Measurements from ENCODE around the gene PCDH15.
"Not testable (repeated sequence)": the region's sequence is repeated elsewhere in the genome, so short reads cannot be mapped to it uniquely, and the experiment has no call there.

Gene PCDH15

DNA sequence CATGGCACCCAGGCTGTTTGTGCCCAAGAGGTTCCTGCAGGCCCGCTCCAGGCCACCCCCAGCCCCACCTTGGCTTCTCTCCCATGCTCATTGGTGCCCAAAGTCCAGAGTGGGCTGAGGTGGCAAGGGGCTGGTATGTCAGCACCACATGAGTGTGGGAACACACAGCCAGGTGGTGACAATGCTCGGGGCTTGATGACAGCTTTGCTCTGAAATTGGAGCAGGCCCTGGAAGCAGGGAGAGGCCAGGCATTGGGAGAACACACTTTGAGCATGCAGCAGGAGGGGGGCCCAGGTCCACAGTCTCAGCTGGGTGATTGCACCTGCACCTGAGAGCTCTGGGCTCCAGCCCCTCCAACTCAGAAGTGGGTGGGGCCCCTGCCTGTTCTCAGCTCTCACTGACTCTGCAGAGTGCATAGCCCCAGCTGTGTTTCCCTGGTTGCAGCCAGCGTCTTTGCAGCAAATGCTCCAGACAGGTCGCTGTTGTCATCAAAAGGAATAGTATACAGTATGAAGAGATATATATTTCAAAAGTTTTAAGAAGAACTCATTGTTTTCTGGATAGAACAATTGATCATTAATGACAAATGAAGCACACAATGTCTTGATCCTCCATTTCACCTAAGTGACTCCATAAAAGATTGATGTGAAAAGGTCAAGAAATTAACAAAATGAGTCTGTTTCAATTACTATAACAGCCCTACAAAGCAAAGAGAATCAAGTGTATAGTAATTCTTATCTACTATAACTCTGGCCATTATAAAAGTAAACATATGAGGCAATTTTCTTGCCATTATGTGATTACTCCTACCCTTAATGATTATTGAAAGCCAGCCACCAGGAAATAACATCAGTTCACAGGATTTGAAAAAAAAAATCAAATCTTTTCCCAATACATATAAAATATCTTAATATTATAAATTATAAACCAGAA, 848.1 kb downstream of the PCDH15 start:
- no peak for DNase-seq

DNA sequence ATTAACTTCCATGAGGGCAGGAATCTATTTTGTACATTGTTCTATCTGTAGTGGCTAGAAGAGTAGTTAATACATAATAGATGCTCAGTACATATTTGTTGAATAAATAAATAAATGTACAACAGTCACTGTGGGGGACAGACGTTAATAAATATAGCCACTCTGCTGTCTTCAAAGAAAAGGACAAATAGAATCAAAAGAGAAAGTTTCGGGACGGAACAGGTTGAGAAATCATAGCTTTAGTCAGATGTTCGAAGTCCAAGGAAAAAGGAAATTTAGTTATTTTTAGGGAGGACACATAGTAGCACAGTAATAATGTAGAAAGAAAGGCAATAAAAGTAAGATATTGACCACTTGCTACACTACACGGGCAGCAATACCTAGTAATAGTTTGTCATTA, 861.4 kb downstream of the PCDH15 start:
- DNase-seq, result no peak

DNA sequence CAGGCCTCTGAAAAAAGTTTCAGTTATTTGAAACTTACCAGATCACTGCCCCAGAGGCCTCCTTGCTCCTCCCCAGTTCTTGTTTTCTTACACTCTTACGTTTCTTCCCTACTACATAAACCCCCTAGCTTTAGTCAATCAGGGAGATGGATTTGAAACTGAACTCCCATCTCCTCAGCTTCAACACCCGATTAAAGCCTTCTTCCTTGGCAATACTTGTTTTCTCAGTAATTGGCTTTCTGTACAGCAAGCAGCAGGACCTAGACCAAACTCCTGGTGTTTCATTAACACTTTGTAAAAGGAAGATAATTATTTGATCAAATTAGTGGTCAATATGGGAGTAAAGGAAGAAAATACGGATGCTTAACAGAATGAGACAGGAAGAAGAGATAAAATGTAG, 870.4 kb downstream of the PCDH15 start:
- DNase-seq, result no peak

DNA sequence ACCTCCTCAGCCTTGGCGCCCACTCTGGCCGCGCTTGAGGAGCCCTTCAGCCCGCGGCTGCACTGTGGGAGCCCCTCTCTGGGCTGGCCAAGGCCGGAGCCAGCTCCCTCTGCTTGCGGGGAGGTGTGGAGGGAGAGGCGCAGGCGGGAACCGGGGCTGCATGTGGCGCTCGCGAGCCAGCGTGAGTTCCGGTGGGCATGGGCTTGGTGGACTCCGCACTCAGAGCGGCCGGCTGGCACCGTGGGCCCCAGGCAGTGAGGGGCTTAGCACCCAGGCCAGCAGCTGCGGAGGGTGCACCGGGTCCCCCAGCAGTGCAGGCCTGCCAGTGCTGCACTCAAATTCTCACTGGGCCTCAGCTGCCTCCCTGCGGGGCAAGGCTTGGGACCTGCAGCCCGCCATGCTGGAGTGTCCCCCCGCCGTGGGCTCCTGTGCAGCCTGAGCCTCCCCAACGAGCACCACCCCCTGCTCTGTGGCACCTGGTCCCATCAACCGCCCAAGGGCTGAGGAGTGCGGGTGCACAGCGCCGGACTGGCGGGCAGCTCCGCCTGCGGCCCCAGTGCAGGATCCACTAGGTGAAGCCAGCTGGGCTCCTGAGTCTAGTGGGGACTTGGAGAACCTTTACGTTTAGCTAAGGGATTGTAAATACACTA, 876.9 kb downstream of the PCDH15 start:
- DNase-seq, result not testable (repeated sequence)

DNA sequence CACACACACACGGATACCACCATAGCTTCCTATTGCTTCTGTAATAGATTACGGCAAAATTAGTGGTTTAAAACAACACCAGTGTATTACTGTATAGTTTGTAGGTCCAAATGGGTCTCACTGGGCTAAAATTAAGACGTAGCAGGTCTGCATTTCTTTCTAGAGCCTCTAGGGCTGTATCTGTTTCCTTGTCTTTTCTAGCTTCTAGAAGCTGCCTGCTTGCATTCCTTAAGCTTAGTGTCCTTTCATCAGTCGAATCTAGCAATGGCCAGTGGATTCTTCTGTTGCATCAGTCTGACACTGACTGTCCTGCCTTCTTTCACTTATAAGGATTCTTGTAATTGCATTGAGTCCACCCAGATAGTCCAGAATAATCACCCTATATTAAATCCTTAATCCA, 882.3 kb downstream of the PCDH15 start:
- no peak for DNase-seq

DNA sequence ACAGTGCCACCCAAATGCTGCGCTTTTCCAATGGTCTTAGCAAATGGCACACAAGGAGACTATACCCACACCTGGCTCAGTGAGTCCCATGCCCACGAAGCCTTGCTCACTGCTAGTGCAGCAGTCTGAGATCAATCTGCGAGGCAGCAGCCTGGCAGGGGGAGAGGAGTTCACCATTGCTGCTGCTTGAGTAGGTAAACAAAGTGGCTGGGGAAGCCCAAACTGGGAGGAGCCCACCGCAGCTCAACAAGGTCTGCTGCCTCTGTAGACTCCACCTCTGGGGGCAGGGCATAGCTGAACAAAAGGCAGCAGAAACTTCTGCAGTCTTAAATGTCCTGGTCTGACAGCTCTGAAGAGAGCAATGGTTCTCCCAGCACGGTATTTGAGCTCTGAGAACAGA, 891.2 kb downstream of the PCDH15 start:
- DNase-seq, result no peak

DNA sequence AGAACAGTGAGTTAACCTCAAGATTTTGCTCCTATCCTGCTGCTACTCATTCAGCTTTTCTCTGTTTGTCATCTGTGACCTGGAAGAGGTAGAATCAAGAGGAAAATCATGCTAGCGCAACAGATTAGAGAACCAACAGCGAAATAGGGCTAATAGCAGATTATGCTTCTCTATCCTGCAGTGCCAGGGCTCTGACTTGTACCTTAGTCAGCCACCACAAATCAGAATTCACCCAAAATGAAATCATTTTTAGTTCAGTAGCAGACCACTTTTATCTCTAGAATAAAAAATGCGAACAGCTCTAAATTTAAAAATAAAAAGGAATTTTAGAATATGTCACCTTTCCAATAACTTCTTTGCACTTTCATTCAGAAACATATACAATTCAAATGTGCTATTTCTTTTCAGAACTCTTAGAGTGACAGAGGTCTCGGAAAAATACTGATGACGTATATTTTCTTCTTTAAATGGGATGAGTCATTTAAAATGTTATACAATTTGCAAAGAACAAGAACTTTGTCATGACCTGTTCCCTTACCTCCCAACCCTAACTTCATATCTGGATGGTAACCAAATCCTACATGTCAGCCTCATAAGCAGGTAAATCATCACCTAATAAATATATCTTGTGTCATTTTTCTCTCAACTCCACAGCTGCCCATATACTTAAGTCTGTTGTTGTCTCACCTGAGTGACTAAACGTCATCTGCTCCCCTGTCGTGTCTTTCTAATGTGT, 896.4 kb downstream of the PCDH15 start:
- DNase-seq, result no peak

DNA sequence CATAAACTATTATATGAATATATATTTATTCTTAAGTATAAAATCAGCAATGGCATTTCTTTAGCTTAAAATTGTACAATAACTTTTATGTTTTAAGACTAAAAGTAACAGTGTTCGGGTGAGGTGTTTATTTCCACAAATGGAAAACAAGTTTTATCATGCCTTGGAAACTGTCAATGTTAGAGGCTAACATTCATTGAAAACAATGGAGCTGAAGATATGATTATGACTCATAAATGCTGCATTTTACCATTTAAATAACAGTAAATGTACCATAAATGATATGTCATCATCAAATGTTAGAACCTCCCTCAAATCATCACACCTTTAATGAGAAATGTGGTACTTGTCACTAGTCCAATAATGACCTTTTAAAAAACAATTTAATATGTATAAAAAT, 897.3 kb downstream of the PCDH15 start:
- no peak for DNase-seq

DNA sequence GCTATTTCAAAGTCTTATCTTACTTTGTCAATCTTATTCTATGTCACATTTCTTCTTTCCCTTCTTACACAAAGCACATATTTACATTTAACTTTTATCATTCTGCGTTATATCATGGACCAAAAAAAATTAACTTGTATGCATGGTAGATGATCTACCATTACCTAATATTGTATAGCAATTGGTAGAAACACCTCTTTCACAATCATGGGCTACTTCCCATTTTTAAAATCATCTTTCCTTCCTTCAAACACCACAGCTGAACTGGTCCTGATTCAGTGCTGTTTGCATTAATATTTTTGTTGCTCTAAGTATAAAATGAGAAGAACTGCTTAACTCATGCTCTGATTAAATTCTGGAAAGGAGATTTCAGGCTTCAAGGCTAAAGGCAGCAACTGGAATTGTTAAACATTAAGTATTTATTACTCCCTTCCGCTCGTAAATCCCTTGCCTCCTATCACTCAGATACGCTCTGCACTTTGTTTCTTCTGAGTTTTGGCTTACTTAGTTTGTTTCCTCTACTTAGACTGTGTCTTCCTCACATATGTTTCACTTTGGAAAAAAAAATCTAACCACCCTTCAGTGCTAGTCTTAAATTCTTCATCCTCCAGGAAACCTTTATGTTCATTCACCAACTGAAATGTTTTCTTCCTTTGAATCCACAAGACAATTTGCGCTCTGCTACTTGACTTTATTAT, 901.4 kb downstream of the PCDH15 start:
- DNase-seq, result no peak

DNA sequence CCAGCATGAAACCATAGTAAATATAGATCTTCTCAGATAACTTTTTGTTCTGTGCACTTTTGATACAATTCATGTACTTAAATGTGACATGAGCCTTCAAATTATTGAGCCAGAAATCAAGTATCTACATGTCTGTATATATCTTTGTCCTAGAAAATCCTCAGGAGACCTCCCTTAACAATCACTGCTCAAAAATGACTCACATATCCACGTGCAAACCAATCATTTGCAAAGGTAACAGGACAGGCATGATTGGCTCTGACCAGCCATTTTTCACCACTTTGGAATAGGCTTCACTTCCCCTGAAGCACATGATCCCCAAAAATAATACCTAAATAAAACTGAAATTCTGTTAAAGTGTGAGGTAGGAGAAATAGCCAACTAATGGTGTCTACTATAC, 902.5 kb downstream of the PCDH15 start:
- no peak for DNase-seq

DNA sequence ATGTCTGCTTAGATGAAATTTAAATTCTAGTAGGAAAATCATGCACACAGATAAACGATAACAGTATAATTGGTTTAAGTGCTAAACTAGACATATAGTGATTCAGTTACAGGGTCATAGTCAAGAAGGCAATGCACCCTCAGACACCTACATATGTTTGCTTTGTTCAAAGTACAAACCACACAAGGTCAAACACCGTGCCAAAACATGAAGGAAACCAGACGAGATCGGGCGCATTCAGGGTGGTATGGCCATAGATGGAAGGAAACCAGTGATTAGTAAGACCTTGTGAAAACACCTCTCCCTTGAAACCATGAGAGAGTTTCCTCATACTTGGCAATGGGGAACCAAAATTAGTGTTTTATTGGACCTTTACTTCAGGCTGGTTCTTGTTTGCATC, 906.9 kb downstream of the PCDH15 start:
- no peak for DNase-seq

DNA sequence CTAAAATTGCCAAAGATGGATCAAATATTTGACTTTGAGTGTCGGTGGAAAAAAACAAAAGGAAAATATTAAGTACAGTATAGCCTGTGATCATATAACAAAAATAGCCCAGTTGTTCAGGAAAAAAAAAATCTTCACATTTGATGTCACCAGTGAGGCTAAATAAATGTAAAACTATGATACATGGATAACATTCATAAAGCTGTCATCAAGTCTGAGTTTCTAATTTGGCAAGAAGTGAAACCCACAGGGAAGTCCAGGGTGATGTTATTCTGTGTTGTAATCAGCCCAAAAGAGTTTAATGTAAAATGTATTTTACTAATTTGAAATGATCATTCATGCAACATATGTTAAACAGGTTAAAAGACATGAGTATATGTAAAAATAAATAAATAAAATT, 908.0 kb downstream of the PCDH15 start:
- no peak for DNase-seq

DNA sequence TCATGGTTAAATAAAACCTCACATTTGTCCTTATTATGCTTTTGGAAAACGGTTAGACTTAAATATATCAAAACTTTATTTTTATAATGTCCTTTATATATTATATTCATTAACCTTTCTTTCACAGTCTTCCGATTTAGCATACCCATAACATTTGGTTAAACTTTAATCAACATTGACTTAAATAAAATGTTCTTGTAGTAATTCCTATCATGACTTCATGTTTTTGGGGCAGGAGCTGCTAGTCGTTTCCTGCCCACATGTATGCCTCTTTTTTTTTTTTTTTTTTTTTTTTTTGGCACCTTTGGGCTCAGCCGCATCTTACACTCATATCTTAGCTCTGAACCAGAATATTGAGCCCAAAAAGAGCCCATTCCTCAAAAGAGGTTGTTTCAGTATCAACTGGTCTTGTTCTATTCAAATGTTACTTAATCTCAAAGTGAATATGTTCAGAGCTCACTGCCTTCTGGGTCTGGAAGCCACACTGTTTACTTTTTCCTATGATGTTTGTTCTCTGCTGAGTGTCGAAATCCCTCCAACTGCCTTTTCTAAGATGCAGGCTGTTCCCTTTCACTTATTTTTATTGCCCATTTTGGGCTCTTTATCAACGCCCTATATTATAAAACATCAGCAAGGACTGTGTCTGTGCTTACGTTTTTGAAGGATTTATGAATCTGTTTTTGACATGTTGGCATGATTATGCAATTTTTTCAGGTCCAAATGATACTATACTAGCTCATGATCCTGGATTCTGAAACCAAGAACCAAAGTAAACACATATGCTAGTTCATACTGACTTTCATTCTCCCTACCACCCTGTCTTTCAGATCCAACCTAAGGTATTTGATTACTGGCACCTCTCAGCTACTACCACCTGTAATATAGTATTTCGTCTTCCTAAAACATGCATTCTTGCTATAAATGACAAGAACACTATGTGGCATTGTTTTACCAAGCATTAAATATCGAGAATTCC, 914.4 kb downstream of the PCDH15 start:
- DNase-seq, result no peak

DNA sequence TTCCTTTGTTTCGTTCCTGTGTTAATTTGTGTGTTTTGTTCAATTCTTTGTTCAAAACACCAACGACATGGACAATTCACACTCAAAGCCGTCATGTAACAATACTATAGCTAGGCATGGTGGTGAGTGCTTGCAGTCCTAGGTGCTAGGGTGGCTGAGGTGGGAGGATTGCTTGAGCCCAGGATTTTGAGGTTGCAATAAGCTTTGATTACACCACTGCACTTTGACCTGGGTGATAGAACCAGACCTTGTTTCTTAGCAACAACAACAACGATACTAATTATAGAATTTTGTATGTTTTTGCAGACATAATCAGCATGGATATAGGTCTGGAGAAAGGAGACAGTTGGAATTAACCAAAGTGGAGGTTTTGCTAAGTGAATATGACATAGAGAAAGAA, 936.2 kb downstream of the PCDH15 start:
- DNase-seq, result no peak

DNA sequence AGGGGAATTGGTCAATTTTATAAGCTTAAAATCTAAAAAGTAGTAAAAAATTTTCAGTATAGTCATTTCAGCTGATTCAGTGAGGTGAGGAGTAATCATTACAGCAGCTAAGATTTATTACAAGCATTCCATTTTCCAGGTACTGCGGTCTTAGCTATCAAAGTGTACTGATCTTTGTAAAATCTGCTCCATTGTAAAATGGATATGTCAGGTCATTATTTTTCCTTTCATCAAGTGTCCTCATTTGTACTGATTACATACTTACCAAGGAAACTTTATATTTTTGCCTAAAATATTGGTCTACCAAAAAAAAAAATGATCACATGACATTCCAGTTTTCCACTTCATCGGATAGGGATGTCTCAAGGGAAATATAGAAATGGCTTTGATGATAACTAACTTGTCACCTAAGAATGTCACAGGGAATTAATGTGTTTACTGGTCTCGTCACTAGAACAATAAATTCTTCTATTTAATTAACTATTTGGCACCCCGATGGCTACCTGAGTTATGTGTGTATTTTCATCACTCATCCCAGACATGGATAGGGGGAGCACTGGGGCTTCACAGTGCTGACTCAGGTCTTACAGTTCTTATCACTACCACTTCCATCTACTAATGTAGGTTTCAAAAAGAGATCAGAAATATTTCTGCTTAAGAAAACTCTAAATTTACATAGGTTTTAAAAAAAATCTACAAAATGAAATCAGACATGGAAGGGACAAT, 948.4 kb downstream of the PCDH15 start:
- no peak for DNase-seq

DNA sequence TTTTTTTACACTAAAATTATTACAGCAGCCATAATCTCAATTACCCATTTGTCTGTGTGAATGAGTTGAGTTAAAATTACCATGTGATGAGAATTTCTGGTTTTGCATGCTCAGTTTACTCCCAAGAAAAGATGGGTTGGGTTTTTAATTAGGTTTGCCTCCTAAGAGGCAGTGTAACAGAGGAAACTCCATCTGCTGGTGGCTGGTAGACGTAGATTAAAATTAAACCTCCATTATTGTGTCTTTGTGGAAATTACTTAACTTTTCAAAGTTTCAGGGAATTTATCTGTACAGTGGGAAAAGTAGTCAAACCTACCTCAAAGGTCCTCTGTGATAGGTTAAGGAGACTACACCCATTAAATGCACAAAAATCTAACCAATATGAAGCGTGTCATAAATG, 954.2 kb downstream of the PCDH15 start:
- no peak for DNase-seq

DNA sequence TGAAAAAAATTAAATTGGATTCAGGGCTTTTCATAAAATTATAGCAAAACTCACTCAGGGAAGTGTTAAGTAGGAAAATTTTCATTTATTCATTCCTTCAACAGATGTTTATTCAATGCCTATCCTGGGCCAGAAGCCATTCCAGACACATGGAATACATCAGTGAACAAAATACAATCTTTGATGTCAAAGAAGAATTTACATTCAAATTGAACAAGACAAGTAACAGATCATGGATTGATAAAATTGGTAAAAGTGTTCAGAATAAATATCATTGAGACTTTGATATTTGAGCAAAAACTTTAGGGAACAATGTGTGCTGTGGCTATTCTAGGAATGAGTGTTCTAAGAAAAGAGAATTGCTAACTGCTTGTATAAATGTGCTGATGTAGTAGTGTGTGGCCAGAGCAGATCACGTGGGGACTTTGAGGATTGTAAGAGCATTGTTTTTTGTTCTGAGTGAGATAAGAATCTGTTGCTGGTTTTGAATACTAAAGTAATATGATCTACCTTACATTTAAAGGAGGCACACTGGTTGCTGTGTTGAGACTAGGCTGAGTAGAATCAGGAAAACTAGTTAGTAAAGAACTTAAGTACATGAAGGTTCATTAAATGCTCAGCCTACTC, 957.2 kb downstream of the PCDH15 start:
- peak; percentile 8 for DNase-seq

DNA sequence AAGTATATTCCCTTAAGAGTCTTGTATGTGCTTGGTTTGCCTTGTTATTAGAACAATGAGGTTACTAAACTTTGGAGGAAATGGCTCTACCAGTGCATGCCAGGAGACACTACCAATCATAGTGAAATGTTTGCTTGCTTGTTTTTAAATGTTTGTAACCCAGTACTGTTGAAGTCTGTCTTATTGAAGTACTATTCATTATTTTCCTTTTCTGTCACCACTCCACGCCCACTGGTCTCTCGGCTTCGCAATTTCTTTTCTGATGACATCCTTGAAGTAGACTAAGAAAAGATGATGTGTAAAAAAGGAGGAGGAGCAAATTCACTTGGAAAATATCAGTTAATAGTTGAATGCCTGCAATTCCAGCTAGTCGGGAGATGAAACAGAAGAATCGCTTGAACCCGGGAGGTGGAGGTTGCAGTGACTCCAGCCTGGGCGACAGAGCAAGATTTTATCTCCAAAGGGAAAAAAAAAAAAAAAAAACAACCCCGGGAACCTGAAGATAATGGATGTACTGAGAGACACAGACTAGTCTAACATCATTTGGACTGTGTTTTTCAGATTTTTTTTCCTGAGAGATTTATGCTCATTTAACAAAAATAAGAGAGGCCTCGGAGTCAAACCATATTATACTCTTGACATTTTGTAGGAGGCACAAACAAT, 959.4 kb downstream of the PCDH15 start:
- no peak for DNase-seq

DNA sequence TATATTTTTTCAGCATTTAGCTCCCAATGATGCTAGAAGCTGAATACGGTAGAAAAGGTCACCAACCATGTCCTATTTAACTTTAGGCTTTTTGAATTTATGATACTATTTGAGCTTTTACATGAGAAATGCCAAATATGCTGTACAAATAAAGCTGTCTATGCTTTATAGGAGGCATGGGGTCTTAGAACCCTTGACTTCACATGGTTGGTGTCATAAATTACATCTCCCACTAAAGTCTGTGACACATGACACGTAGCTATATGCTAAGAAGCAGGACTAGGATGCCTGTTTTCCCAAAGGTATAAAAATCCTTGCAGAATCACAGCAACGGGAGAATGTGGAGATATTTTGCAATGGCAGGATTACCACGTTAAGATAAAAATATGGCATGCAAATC, 960.4 kb downstream of the PCDH15 start:
- no peak for DNase-seq

DNA sequence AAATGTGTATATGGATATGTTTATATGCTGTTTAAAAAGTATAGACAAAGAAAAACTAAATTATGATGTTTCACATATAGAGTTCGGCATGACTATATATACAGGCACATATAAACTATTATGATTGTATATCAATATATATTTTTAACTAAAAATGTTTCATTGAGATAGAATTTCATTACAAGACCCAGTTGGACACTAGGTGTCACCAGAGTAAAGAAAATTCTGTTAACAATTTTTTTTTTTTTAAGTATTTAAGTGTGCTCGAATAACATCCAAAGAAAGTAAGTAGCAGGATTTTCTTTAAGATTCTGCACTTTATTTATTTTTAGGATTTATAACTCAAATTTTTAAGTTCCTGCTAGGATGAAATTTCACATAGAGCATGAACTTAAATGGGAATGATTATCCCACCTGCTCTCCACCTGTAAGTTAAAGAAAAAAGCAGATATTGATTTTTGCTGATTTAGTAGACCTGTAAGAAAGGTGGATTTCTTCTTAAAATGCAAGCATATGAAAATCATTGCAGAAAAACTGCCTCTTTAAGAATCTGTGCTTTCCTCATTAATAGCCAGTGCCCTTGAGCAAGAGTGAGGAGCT, 961.5 kb downstream of the PCDH15 start:
- DNase-seq, result no peak

Measured in NCI-H510A (cell line).